WTC11 (cell line): Measurements from ENCODE around the gene CITED1. TPM values are rescaled to one million over a fixed set of nuclear protein-coding genes. Genes with fewer than 3 reads are reported as not detected.
A peak's percentile ranks its signal among the peaks of the same experiment; 100 is the strongest.

Experiments used
- ATAC-seq: fragments of 200-7000 bp; cut with Tn5 transposase; 2 replicates; pipeline ENCODE4 v1.10.0; 2021; ENCODE audit warnings: mild to moderate bottlenecking, moderate library complexity
- CTCF ChIA-PET: fragments of 300-600 bp; sonication (Branson Sonifier 250); formaldehyde crosslinking; loops from one replicate; lab custom pipeline; 2021; ENCODE audit warnings: antibody characterized with exemption; lab: Charles Lee
- POLR2A ChIA-PET: fragments of 350-600 bp; sonication (Branson Sonifier 250); formaldehyde crosslinking; loops from one replicate; lab custom pipeline; 2021; ENCODE audit warnings: antibody characterized with exemption; lab: Charles Lee
- DNase-seq: peaks from one replicate; pipeline ENCODE4 v3.0.0; 2021; ENCODE audit warnings: low spot score
- H3K27ac Mint-ChIP-seq: 2 replicates; pipeline ENCODE4 v1.8.0; 2021; ENCODE audit warnings: mixed read lengths
- H3K27me3 Mint-ChIP-seq: 2 replicates; pipeline ENCODE4 v1.8.0; 2021; ENCODE audit warnings: low read depth, mild to moderate bottlenecking, moderate library complexity, mixed read lengths
- H3K36me3 Mint-ChIP-seq: 2 replicates; pipeline ENCODE4 v1.8.0; 2021; ENCODE audit warnings: mixed read lengths
- H3K4me1 Mint-ChIP-seq: 2 replicates; pipeline ENCODE4 v1.8.0; 2022; ENCODE audit warnings: mixed read lengths
- H3K4me3 Mint-ChIP-seq: 2 replicates; pipeline ENCODE4 v1.8.0; 2021; ENCODE audit warnings: mild to moderate bottlenecking, moderate library complexity, mixed read lengths
- H3K9me3 Mint-ChIP-seq: 2 replicates; pipeline ENCODE4 v1.8.0; 2021; ENCODE audit warnings: mixed read lengths
- AFF4 ChIP-seq: sonication (generic); formaldehyde crosslinking; IDR thresholded peaks from 2 replicates; pipeline ENCODE4 v1.8.1; 2023; ENCODE audit warnings: mild to moderate bottlenecking, missing genetic modification reagents, borderline replicate concordance
- ATF6 ChIP-seq: sonication (generic); formaldehyde crosslinking; IDR thresholded peaks from 2 replicates; pipeline ENCODE4 v1.8.1; 2023; ENCODE audit warnings: mild to moderate bottlenecking, missing genetic modification reagents
- CREM ChIP-seq: sonication (generic); formaldehyde crosslinking; IDR thresholded peaks from 2 replicates; pipeline ENCODE4 v1.8.1; 2022; ENCODE audit warnings: mild to moderate bottlenecking, missing genetic modification reagents, moderate library complexity
- EMX1 ChIP-seq: fragments of 250-450 bp; sonication (Bioruptor Pico); IDR thresholded peaks from 2 replicates; pipeline ENCODE4 v1.8.0; 2021; ENCODE audit warnings: mild to moderate bottlenecking
- NFATC4 ChIP-seq: fragments of 250-450 bp; sonication (Bioruptor Pico); IDR thresholded peaks from 2 replicates; pipeline ENCODE4 v1.9.0; 2021; ENCODE audit warnings: mild to moderate bottlenecking
- RORB ChIP-seq: fragments of 250-450 bp; sonication (Bioruptor Pico); IDR thresholded peaks from 2 replicates; pipeline ENCODE4 v1.9.0; 2021; ENCODE audit warnings: mild to moderate bottlenecking
- TCF7 ChIP-seq: sonication (generic); formaldehyde crosslinking; IDR thresholded peaks from 2 replicates; pipeline ENCODE4 v1.8.0; 2022; ENCODE audit warnings: mild to moderate bottlenecking, low read depth, missing genetic modification reagents, moderate library complexity
- ZNF121 ChIP-seq: sonication (generic); formaldehyde crosslinking; IDR thresholded peaks from 2 replicates; pipeline ENCODE4 v1.8.0; 2023; ENCODE audit warnings: missing genetic modification reagents
- ZNF219 ChIP-seq: sonication (generic); formaldehyde crosslinking; IDR thresholded peaks from 2 replicates; pipeline ENCODE4 v1.8.0; 2023; ENCODE audit warnings: missing genetic modification reagents, mild to moderate bottlenecking, borderline replicate concordance
- ZNF425 ChIP-seq: fragments of 250-450 bp; sonication (Bioruptor Pico); conservative IDR thresholded peaks from 2 replicates; pipeline ENCODE4 v1.9.0; 2021; ENCODE audit warnings: mild to moderate bottlenecking
- ZNF512 ChIP-seq: sonication (generic); formaldehyde crosslinking; IDR thresholded peaks from 2 replicates; pipeline ENCODE4 v1.8.1; 2022; ENCODE audit warnings: missing genetic modification reagents, borderline replicate concordance
- ZNF532 ChIP-seq: fragments of 250-450 bp; sonication (Bioruptor Pico); IDR thresholded peaks from 2 replicates; pipeline ENCODE4 v1.9.0; 2021; ENCODE audit warnings: mild to moderate bottlenecking, borderline replicate concordance
- ZSCAN18 ChIP-seq: fragments of 250-450 bp; sonication (Bioruptor Pico); IDR thresholded peaks from 2 replicates; pipeline ENCODE4 v2.1.2; 2022; ENCODE audit warnings: mild to moderate bottlenecking, moderate library complexity
- total RNA-seq: library from RNA; stranded (reverse); gene quantifications from 3 replicates; pipeline ENCODE4 v1.2.3, GENCODE V29; 2021

CITED1 gene
- total RNA-seq, 1 experiment from 2014 or later: 2.2 TPM

GRCh38 chrX:72270316-72270866, 35.3 kb downstream of the CITED1 start:
- Mint-ChIP-seq H3K27ac (no peak overlapping the region), H3K27me3 (no peaks in the 10 kb centered on the region), H3K36me3 (peaks cover 59% of the 10 kb centered on the region), H3K9me3 (no peaks in the 10 kb centered on the region), H3K4me3 (no peak overlapping the region)
- POLR2A ChIA-PET: no interaction called here
- DNase-seq: no peak
- no peak for TF ChIP-seq EMX1 (CRISPR knock-in tag)
- TF ChIP-seq ZNF425: no peak
- no peak for TF ChIP-seq ZNF532 (CRISPR knock-in tag)
- no peak for TF ChIP-seq RORB (CRISPR knock-in tag)
- TF ChIP-seq ZNF512: no peak
- TF ChIP-seq, all 79 proteins: peak for 0
- CTCF ChIA-PET: interaction anchor here (1.5 kb wide), 1 partner anchor 25 kb away, joined by 4 read pairs; no protein-coding TSS in a partner anchor
- peaks cover 20% of the 10 kb centered on the region for H3K4me1 Mint-ChIP-seq
- ATAC-seq: no peak

- DNase-seq (no peak), ATAC-seq (no peak)
- POLR2A ChIA-PET: no interaction called here
- Mint-ChIP-seq H3K36me3 (peaks cover 53% of the 10 kb centered on the region), H3K4me1 (peaks cover 15% of the 10 kb centered on the region), H3K9me3 (no peaks in the 10 kb centered on the region), H3K4me3 (no peak overlapping the region), H3K27ac (no peak overlapping the region), H3K27me3 (no peaks in the 10 kb centered on the region)
- 0 out of 2 replicates have a peak, but pooled peaks have one; percentile 22 for TF ChIP-seq ZNF121 (CRISPR knock-in tag)
- no peak for TF ChIP-seq ATF6 (CRISPR knock-in tag)
- CTCF ChIA-PET: interaction anchor here (1.5 kb wide), 1 partner anchor 25 kb away, joined by 4 read pairs; no protein-coding TSS in a partner anchor
Measured at GRCh38 chrX:72269671-72270251, 36.0 kb downstream of the CITED1 start.

GRCh38 chrX:72268597-72269365, 36.9 kb downstream of the CITED1 start:
- H3K9me3 Mint-ChIP-seq: no peaks in the 10 kb centered on the region
- ChIA-PET CTCF (no interaction called here), POLR2A (interaction anchor here (1.7 kb wide), 1 partner anchor 8 kb away, joined by 7 read pairs; the partner anchor contains the start of gene RPS4X)
- H3K36me3 Mint-ChIP-seq: peaks cover 43% of the 10 kb centered on the region
- ATAC-seq (no peak), DNase-seq (no peak)
- H3K27me3 Mint-ChIP-seq: no peaks in the 10 kb centered on the region
- H3K4me3 Mint-ChIP-seq: no peak overlapping the region
- H3K4me1 Mint-ChIP-seq: peaks cover 6% of the 10 kb centered on the region
- no peak overlapping the region for H3K27ac Mint-ChIP-seq
- TF ChIP-seq CREM (CRISPR knock-in tag): no peak
- no peak for TF ChIP-seq ZSCAN18 (CRISPR knock-in tag)
- TF ChIP-seq ZNF219: no peak
- TF ChIP-seq TCF7 (CRISPR knock-in tag): no peak
- TF ChIP-seq NFATC4 (CRISPR knock-in tag): no peak
- no peak for TF ChIP-seq AFF4 (CRISPR knock-in tag)
